ENCODE measurements around the gene P4HA2. TPM values are rescaled to one million over a fixed set of nuclear protein-coding genes. Genes with fewer than 3 reads are reported as not detected.

P4HA2 gene
- total RNA-seq, 1 experiment from 2014 or later: 43.6 TPM

DNA sequence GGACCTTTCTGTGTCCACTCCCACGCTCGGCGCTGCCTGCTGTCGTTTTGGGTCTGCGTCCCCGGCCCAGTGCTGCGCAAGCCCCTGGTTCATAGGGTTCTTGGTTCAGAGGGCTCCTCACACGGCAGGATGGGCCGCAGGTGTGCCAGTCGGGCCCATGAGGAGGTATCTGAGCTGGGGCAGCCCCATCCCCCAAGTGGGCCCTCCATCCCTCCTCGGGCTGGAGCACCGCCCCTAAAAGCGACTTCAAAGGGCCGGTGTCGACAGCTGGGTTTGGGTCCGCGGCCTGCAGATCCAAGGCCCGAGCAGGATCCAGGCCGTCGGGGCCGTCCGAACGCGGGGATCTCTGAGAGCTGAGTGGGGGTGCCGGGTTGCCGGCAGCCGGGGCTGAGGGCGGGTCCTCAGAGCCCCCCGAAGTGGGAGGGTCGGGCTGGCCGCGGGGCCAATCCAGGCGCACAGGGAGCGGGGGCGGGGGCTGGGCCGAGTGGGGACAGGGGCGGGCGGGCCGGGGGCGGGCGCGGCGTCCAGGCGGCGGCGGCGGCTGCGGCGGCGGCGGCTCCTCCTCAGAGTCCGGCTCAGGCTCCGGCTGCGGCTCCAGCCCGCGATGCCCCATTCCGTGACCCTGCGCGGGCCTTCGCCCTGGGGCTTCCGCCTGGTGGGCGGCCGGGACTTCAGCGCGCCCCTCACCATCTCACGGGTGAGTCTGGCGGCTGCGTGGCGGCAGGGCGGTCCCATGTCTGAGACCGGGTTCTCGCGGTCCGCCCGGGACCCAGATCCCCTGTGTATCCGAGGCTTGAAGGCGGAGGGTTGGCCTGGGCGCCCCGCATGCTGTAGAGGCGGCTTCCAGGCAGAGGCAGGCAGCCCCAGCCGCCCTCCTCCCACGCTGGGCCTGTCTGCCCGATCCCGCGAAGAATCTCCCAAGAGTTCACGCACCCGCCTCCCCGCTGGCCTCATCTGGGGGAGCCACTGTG, 29.8 kb upstream of the P4HA2 start, which contains the start of gene PDLIM4:
Gene PDLIM4 (plus strand): TSS at position 566 of the 971 bp plus-strand sequence. CDS start 39 bp downstream, at position 605.
- H3K79me2 ChIP-seq (ENCODE audit: low read length): peaks cover 18% of the 10 kb centered on the region
- DNase-seq: no peak
- intact Hi-C loops (cut with micrococcal nuclease): no loop called here

DNA sequence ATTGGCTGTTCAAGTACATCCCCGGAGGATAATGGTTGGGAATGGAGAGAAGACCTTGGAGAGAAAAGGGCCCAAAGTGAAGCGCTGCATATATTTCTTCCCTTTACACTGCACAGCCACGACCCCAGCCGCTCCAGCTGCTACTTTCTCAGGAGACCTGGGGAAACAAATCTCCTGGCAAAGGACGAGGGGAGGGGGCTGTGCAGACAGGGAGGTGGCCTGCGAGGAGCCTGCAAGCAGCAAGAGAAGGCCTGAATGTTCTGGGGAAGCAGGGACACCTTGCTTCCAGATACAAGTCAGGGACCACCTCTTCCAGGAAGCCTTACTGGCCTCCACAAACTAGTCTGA, 29.1 kb upstream of the P4HA2 start:
- H4K20me1 ChIP-seq (ENCODE audit: low read length): no peaks in the 10 kb centered on the region
- CTCF ChIA-PET: interaction anchor here (0.6 kb wide), 1 partner anchor 25 kb away, joined by 3 read pairs; no protein-coding TSS in a partner anchor
- POLR2A ChIA-PET (ENCODE audit: unreplicated experiment): no interaction called here
- H3K9me3 ChIP-seq (ENCODE audit: low read length): no peaks in the 10 kb centered on the region
- H3K27me3 ChIP-seq (ENCODE audit: low read length): no peaks in the 10 kb centered on the region
- intact Hi-C loops (cut with micrococcal nuclease): no loop called here
- peak overlapping the region; percentile 84; the same call in 1 of the 2 replicates for H2AFZ ChIP-seq (ENCODE audit: low read length)
- TF ChIP-seq, protein P1, sequence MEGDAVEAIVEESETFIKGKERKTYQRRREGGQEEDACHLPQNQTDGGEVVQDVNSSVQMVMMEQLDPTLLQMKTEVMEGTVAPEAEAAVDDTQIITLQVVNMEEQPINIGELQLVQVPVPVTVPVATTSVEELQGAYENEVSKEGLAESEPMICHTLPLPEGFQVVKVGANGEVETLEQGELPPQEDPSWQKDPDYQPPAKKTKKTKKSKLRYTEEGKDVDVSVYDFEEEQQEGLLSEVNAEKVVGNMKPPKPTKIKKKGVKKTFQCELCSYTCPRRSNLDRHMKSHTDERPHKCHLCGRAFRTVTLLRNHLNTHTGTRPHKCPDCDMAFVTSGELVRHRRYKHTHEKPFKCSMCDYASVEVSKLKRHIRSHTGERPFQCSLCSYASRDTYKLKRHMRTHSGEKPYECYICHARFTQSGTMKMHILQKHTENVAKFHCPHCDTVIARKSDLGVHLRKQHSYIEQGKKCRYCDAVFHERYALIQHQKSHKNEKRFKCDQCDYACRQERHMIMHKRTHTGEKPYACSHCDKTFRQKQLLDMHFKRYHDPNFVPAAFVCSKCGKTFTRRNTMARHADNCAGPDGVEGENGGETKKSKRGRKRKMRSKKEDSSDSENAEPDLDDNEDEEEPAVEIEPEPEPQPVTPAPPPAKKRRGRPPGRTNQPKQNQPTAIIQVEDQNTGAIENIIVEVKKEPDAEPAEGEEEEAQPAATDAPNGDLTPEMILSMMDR (conservative IDR thresholded peaks at IDR 0.05; ENCODE audit: low read depth, low read length): no peak
- TF ChIP-seq EZH2phosphoT487 (IDR thresholded peaks at IDR 0.05; ENCODE audit: borderline replicate concordance, low read length) (no peak), EZH2 (IDR thresholded peaks at IDR 0.05; ENCODE audit: low read length, unreplicated experiment) (no peak)
- H3K4me2 ChIP-seq (ENCODE audit: low read length): peak overlapping the region; percentile 79; the same call in 1 of the 2 replicates
- H3K27ac ChIP-seq (ENCODE audit: low read length): no peak overlapping the region
- peaks cover 39% of the 10 kb centered on the region for H3K4me1 ChIP-seq (ENCODE audit: insufficient read depth, low read length)
- BruUV-seq (replicated peaks): no TSS peak
- no peaks in the 10 kb centered on the region for H3K36me3 ChIP-seq (ENCODE audit: low read depth, low read length)
- no peak for DNase-seq
- no peaks in the 10 kb centered on the region for H3K9me2 ChIP-seq (replicated peaks; ENCODE audit: low read length)
- ATAC-seq: no peak
- H3K4me3 ChIP-seq (ENCODE audit: low read length): peak overlapping the region; percentile 60; the same call in 1 of the 2 replicates
- no peaks in the 10 kb centered on the region for H3F3A ChIP-seq (ENCODE audit: low read length, unreplicated experiment)
- peaks cover 18% of the 10 kb centered on the region for H3K79me2 ChIP-seq (ENCODE audit: low read length)
- H3K9ac ChIP-seq (ENCODE audit: low read length): no peak overlapping the region

More for the DNA sequence above, 29.8 kb upstream of the P4HA2 start, which contains the start of gene PDLIM4:
- peak within 1 kb of the TSS; percentile 74 for H3K4me3 ChIP-seq (ENCODE audit: low read length)
- no peaks in the 10 kb centered on the region for H3K36me3 ChIP-seq (ENCODE audit: low read depth, low read length)
- H3K27ac ChIP-seq (ENCODE audit: low read length): peak within 1 kb of the TSS; percentile 43
- H3K27me3 ChIP-seq (ENCODE audit: low read length): no peaks in the 10 kb centered on the region
- peak within 1 kb of the TSS; percentile 71 for H3K9ac ChIP-seq (ENCODE audit: low read length)
- peak; percentile 46 for ATAC-seq
- H4K20me1 ChIP-seq (ENCODE audit: low read length): no peaks in the 10 kb centered on the region
- peaks cover 39% of the 10 kb centered on the region for H3K4me1 ChIP-seq (ENCODE audit: insufficient read depth, low read length)
- ChIA-PET POLR2A (ENCODE audit: unreplicated experiment) (no interaction called here), CTCF (interaction anchor here (0.6 kb wide), 1 partner anchor 24 kb away, joined by 3 read pairs; no protein-coding TSS in a partner anchor)
- TF ChIP-seq, protein P1 (conservative IDR thresholded peaks at IDR 0.05; ENCODE audit: low read depth, low read length): no peak
- TF ChIP-seq EZH2 (IDR thresholded peaks at IDR 0.05; ENCODE audit: low read length, unreplicated experiment) (no peak), EZH2phosphoT487 (IDR thresholded peaks at IDR 0.05; ENCODE audit: borderline replicate concordance, low read length) (no peak)
- peak within 1 kb of the TSS; percentile 93 for H3K4me2 ChIP-seq (ENCODE audit: low read length)
- H3K9me2 ChIP-seq (replicated peaks; ENCODE audit: low read length): no peaks in the 10 kb centered on the region
- H3F3A ChIP-seq (ENCODE audit: low read length, unreplicated experiment): no peaks in the 10 kb centered on the region
- no peaks in the 10 kb centered on the region for H3K9me3 ChIP-seq (ENCODE audit: low read length)
- peak within 1 kb of the TSS; percentile 84 for H2AFZ ChIP-seq (ENCODE audit: low read length)
- BruUV-seq (replicated peaks): no TSS peak
